HCT116 (cell line): ENCODE results near the gene TBC1D8. TPM values are rescaled to one million over a fixed set of nuclear protein-coding genes. Genes with fewer than 3 reads are reported as not detected.
A peak's percentile ranks its signal among the peaks of the same experiment; 100 is the strongest.

Experiments used
- ATAC-seq: fragments of 200-7000 bp; cut with Tn5 transposase; 2 replicates; pipeline ENCODE4 v1.9.1; 2020; ENCODE audit warnings: mild to moderate bottlenecking, moderate library complexity
- BruUV-seq: library from RNA; stranded (reverse); fragments of 400-500 nt; replicated peaks from 2 replicates; lab custom pipeline; 2021; lab: Mats Ljungman, UMichigan
- CTCF ChIA-PET: fragments of 300-600 bp; sonication (Branson Sonifier 250); formaldehyde crosslinking; loops from one replicate; lab custom pipeline; 2021; ENCODE audit warnings: antibody characterized with exemption; lab: Charles Lee
- POLR2A ChIA-PET: fragments of 300-600, 350-600 bp; sonication (Branson Sonifier 250); formaldehyde crosslinking; loops from one replicate; lab custom pipeline; 2021; ENCODE audit warnings: antibody characterized with exemption; lab: Charles Lee
- RAD21 ChIA-PET, 2 experiments: fragments of 300-600 bp; sonication (Branson Sonifier 250); formaldehyde crosslinking; loops; one replicate each; lab custom pipeline; 2023; ENCODE audit warnings: low total read pairs in 2 of 2; ENCODE audit not compliant: uncharacterized antibody in 2 of 2, unreplicated experiment in 2 of 2, low non-redundant PET in 1 of 2; lab: Charles Lee
- DNase-seq: peaks from one replicate; pipeline ENCODE4 v3.0.0-alpha.2; 2010; ENCODE audit warnings: low read depth, low spot score
- H2AFZ ChIP-seq: fragments of 200-600 bp; shearing (Covaris generic), sonication (generic); 2 replicates; pipeline ENCODE4 v1.6.1; 2017; ENCODE audit warnings: low read depth, mixed run types, mixed read lengths, antibody characterized with exemption, low read length; ENCODE audit not compliant: poor library complexity, severe bottlenecking
- H3K27ac ChIP-seq: 2 replicates; pipeline ENCODE4 v1.5.1; 2012; ENCODE audit warnings: low read depth, low read length
- H3K27me3 ChIP-seq: fragments of 200-600 bp; sonication (generic); 2 replicates; pipeline ENCODE4 v1.6.1; 2016; ENCODE audit warnings: mixed run types, low read length, mixed read lengths; ENCODE audit not compliant: insufficient read depth
- H3K36me3 ChIP-seq, 2 experiments: fragments of 200-500 bp in 1 of 2; fragments of 200-600 bp in 1 of 2; sonication (Bioruptor generic) in 1 of 2; sonication (generic) in 1 of 2; 2 replicates each; pipeline versions ENCODE4 v1.5.1 to v1.6.1; 2014 to 2016; ENCODE audit warnings: low read length in 2 of 2, inconsistent platforms in 1 of 2, mixed read lengths in 1 of 2, mixed run types in 1 of 2; ENCODE audit not compliant: insufficient read depth in 2 of 2, control insufficient read depth in 1 of 2
- H3K4me1 ChIP-seq, 2 experiments: fragments of 200-600 bp in 1 of 2; sonication (generic) in 1 of 2; 2 replicates each; pipeline versions ENCODE4 v1.5.1 to v1.6.1; 2012 to 2017; ENCODE audit warnings: low read length in 2 of 2, inconsistent platforms in 1 of 2, mild to moderate bottlenecking in 1 of 2, mixed read lengths in 1 of 2, mixed run types in 1 of 2, moderate library complexity in 1 of 2; ENCODE audit not compliant: insufficient read depth in 2 of 2, control insufficient read depth in 1 of 2
- H3K4me2 ChIP-seq: fragments of 200-600 bp; sonication (generic); 2 replicates; pipeline ENCODE4 v1.6.1; 2017; ENCODE audit warnings: mixed run types, low read length, mixed read lengths
- H3K4me3 ChIP-seq, 2 experiments: fragments of 200-600 bp in 1 of 2; sonication (generic) in 1 of 2; replicated peaks in 1 of 2; 2 replicates each; pipeline ENCODE4 v1.5.1; 2011 to 2016; ENCODE audit warnings: low read length in 2 of 2, control low read depth in 1 of 2, low read depth in 1 of 2, mild to moderate bottlenecking in 1 of 2, mixed read lengths in 1 of 2, mixed run types in 1 of 2
- H3K79me2 ChIP-seq: fragments of 200-600 bp; sonication (generic); 2 replicates; pipeline ENCODE4 v1.6.1; 2017; ENCODE audit warnings: mild to moderate bottlenecking, mixed run types, low read length, moderate library complexity, mixed read lengths; ENCODE audit not compliant: insufficient read depth
- H3K9ac ChIP-seq: fragments of 200-600 bp; sonication (generic); 2 replicates; pipeline ENCODE4 v1.6.1; 2016; ENCODE audit warnings: low read length, mixed read lengths
- H3K9me2 ChIP-seq: fragments of 200-600 bp; sonication (generic), shearing (Covaris generic); 2 replicates; pipeline ENCODE4 v1.6.1; 2017; ENCODE audit warnings: mixed run types, mild to moderate bottlenecking, moderate library complexity; ENCODE audit not compliant: insufficient read depth
- H3K9me3 ChIP-seq, 2 experiments: fragments of 200-500 bp in 1 of 2; fragments of 200-600 bp in 1 of 2; sonication (Bioruptor generic) in 1 of 2; sonication (generic) in 1 of 2; 2 replicates each; pipeline ENCODE4 v1.6.1; 2014 to 2017; ENCODE audit warnings: low read length in 2 of 2, mixed read lengths in 2 of 2, inconsistent platforms in 1 of 2, low read depth in 1 of 2, mild to moderate bottlenecking in 1 of 2, mixed run types in 1 of 2, moderate library complexity in 1 of 2; ENCODE audit not compliant: control insufficient read depth in 1 of 2, insufficient read depth in 1 of 2
- H4K20me1 ChIP-seq: fragments of 200-600 bp; sonication (generic), shearing (Covaris generic); 2 replicates; pipeline ENCODE4 v1.6.1; 2017; ENCODE audit warnings: mixed run types, mild to moderate bottlenecking, moderate library complexity; ENCODE audit not compliant: insufficient read depth
- CEBPB ChIP-seq: IDR thresholded peaks from 2 replicates; pipeline ENCODE4 v1.6.1; 2012; ENCODE audit warnings: low read depth
- MAX ChIP-seq: IDR thresholded peaks from 2 replicates; pipeline ENCODE4 v1.6.1; 2012
- POLR2AphosphoS5 ChIP-seq: IDR thresholded peaks from 2 replicates; pipeline ENCODE4 v1.6.1; 2011; ENCODE audit warnings: mild to moderate bottlenecking, low read depth, low read length, moderate library complexity
- RAD21 ChIP-seq: IDR thresholded peaks from 2 replicates; pipeline ENCODE4 v1.6.1; 2012; ENCODE audit warnings: low read depth, mild to moderate bottlenecking
- ZNF274 ChIP-seq: fragments of 200-500 bp; sonication (Bioruptor generic); IDR thresholded peaks from 2 replicates; pipeline ENCODE4 v1.6.1; 2014; ENCODE audit warnings: mild to moderate bottlenecking, low read depth, low read length, inconsistent platforms
- intact Hi-C: fragments of 100-400 bp; cut with micrococcal nuclease; formaldehyde crosslinking; loops from 2 replicates; pipeline ENCODE4 v1.10.0; 2022
- total RNA-seq: library from RNA; stranded (reverse); gene quantifications from one replicate; pipeline ENCODE4 v1.2.1, GENCODE V29; 2021; ENCODE audit not compliant: unreplicated experiment
- TF ChIP-seq, protein P1 (sequence below), 3 experiments: fragments of 200-600 bp in 1 of 3; sonication (generic) in 1 of 3; IDR thresholded peaks in 2 of 3; conservative IDR thresholded peaks in 1 of 3; 2 replicates each; pipeline ENCODE4 v1.5.1; 2012 to 2017; ENCODE audit warnings: low read depth in 2 of 3, low read length in 2 of 3, antibody characterized with exemption in 1 of 3, borderline replicate concordance in 1 of 3, control low read depth in 1 of 3, mild to moderate bottlenecking in 1 of 3, mixed read lengths in 1 of 3, mixed run types in 1 of 3, moderate library complexity in 1 of 3; ENCODE audit not compliant: insufficient read depth in 1 of 3
- TF ChIP-seq, protein P2 (sequence below): IDR thresholded peaks from 2 replicates; pipeline ENCODE4 v1.6.1; 2012

TBC1D8 gene
- total RNA-seq, 1 experiment from 2014 or later, result 44.0 TPM

DNA sequence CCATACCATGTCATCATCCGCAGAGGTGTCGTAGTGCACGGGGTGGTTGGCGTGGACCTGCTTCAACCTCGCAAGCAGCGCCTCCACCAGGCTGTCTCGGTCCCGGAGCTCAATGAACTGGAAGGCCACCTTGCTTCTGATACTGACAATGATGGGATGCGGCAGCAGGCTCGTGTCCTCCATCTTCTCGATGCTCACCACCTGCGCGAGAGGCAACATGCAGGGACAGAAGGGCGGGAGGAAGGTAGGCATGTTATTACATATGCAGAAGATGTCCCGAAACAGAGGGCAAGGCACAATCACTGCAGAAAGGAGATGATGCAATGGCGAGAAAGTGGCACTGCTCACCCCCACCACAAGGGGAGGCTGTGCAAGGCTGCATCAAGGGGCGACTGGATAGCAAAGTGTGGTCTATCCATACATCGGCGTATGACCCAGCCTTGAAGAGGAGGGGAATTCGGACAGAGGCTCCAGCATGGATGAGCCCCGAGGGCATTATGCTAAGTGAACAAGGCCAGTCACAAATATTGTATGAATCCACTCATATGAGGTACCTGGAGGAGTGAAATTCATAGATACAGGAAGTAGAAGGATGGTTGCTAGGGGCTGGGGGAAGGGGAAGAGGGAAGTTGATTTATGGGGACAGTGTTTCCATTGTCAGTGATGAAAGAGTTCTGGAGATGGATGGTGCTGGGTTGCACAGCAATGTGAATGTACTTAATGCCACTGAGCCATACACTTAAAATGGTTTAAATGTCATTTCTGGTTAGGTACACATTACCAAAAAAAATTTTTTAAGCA, 112.5 kb downstream of the TBC1D8 start:
- Histone ChIP-seq H3K4me3 (no peak overlapping the region), H4K20me1 (no peaks in the 10 kb centered on the region), H3K9me2 (no peaks in the 10 kb centered on the region), H2AFZ (no peak overlapping the region), H3K4me2 (no peak overlapping the region), H3K4me1 (no peaks in the 10 kb centered on the region), H3K9ac (no peak overlapping the region), H3K27me3 (no peaks in the 10 kb centered on the region), H3K36me3 (peaks cover 16 to 31% of the 10 kb centered on the region in 2 experiments), H3K79me2 (no peaks in the 10 kb centered on the region), H3K9me3 (no peaks in the 10 kb centered on the region), H3K27ac (no peak overlapping the region)
- ChIA-PET RAD21 (no interaction called here), POLR2A (no interaction called here), CTCF (interaction anchor here (0.6 to 2.9 kb wide), 7 partner anchors 8 to 214 kb away, joined by 3 to 31 read pairs (median 3); partner anchors contain the start of gene CNOT11)
- TF ChIP-seq CEBPB (peak; percentile 90), RAD21 (peak; percentile 72), POLR2AphosphoS5 (peak; percentile 30; the same call in 1 of the 2 replicates), MAX (no peak), ZNF274 (no peak)
- TF ChIP-seq, protein P1, sequence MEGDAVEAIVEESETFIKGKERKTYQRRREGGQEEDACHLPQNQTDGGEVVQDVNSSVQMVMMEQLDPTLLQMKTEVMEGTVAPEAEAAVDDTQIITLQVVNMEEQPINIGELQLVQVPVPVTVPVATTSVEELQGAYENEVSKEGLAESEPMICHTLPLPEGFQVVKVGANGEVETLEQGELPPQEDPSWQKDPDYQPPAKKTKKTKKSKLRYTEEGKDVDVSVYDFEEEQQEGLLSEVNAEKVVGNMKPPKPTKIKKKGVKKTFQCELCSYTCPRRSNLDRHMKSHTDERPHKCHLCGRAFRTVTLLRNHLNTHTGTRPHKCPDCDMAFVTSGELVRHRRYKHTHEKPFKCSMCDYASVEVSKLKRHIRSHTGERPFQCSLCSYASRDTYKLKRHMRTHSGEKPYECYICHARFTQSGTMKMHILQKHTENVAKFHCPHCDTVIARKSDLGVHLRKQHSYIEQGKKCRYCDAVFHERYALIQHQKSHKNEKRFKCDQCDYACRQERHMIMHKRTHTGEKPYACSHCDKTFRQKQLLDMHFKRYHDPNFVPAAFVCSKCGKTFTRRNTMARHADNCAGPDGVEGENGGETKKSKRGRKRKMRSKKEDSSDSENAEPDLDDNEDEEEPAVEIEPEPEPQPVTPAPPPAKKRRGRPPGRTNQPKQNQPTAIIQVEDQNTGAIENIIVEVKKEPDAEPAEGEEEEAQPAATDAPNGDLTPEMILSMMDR (IDR thresholded peaks at IDR 0.05 in 2 of 3, conservative IDR thresholded peaks at IDR 0.05 in 1 of 3; ENCODE audit: borderline replicate concordance in 1 of 3, insufficient read depth in 1 of 3, low read depth in 2 of 3, low read length in 2 of 3), result peak; percentile 61 to 81 (median 77); a peak in 5 of 6 replicates
- TF ChIP-seq, protein P2, sequence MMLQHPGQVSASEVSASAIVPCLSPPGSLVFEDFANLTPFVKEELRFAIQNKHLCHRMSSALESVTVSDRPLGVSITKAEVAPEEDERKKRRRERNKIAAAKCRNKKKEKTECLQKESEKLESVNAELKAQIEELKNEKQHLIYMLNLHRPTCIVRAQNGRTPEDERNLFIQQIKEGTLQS, result peak; percentile 77; the same call in 1 of the 2 replicates
- BruUV-seq, result no TSS peak
- intact Hi-C loops, result loop anchor here (5.0 kb wide), 1 partner anchor 169 kb away; no protein-coding TSS in a partner anchor
- ATAC-seq (peak; percentile 83), DNase-seq (peak; percentile 43)
